ENCODE measurements around the gene METTL6. TPM values are rescaled to one million over a fixed set of nuclear protein-coding genes. Genes with fewer than 3 reads are reported as not detected.

METTL6 gene
- total and polyA plus RNA-seq, 11 donors: 5.7 to 15.6 (median 10.5) TPM

- WGBS, 4 donors: 91 to 94% (median 93%) methylated on average over 4 of the region's 4 CpGs
- Histone ChIP-seq H3K4me1 (peaks cover 0 to 28% (median 4%) of the 10 kb centered on the region in 12 donors), H3K27ac (peak overlapping the region in 1 of 12 donors; percentile 35), H3K36me3 (peaks cover 12 to 97% (median 87%) of the 10 kb centered on the region in 9 donors), H3K27me3 (no peaks in the 10 kb centered on the region), H3K4me3 (no peak overlapping the region), H3K9me3 (no peaks in the 10 kb centered on the region)
- DNase-seq (no peak), ATAC-seq (no peak)
- TF ChIP-seq, protein P1, sequence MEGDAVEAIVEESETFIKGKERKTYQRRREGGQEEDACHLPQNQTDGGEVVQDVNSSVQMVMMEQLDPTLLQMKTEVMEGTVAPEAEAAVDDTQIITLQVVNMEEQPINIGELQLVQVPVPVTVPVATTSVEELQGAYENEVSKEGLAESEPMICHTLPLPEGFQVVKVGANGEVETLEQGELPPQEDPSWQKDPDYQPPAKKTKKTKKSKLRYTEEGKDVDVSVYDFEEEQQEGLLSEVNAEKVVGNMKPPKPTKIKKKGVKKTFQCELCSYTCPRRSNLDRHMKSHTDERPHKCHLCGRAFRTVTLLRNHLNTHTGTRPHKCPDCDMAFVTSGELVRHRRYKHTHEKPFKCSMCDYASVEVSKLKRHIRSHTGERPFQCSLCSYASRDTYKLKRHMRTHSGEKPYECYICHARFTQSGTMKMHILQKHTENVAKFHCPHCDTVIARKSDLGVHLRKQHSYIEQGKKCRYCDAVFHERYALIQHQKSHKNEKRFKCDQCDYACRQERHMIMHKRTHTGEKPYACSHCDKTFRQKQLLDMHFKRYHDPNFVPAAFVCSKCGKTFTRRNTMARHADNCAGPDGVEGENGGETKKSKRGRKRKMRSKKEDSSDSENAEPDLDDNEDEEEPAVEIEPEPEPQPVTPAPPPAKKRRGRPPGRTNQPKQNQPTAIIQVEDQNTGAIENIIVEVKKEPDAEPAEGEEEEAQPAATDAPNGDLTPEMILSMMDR (IDR thresholded peaks at IDR 0.05): no peak
- TF ChIP-seq POLR2A (IDR thresholded peaks at IDR 0.05): no peak
- intact Hi-C loops (cut with DNase I): no loop called here
Observed at GRCh38 chr3:15438983-15439382, 11.6 kb upstream of the METTL6 start.

DNA sequence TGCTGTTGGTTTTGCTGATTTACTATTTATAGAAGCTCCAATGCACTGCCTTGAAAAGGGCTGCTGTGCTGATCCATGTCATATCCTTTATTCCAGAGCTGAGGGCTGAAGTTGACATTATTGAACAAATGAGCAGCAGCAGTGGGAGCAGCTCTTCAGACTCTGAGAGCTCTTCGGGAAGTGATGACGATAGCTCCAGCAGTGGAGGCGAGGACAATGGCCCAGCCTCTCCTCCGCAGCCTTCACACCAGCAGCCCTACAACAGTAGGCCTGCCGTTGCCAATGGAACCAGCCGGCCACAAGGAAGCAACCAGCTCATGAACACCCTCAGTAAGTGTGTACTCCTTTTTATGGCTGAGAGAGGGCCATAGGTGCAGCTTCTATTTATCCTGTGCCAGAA is 8.9 kb upstream of the METTL6 start:
- Histone ChIP-seq H3K9me3 (no peaks in the 10 kb centered on the region), H3K36me3 (peaks cover 12 to 100% (median 94%) of the 10 kb centered on the region in 9 donors), H3K4me3 (no peak overlapping the region), H3K4me1 (peaks cover 0 to 32% (median 6%) of the 10 kb centered on the region in 12 donors), H3K27ac (no peak overlapping the region), H3K27me3 (no peaks in the 10 kb centered on the region)
- intact Hi-C loops (cut with DNase I): no loop called here
- TF ChIP-seq, protein P1 (IDR thresholded peaks at IDR 0.05): no peak
- TF ChIP-seq POLR2A (IDR thresholded peaks at IDR 0.05): no peak
- DNase-seq: no peak
- no peak for ATAC-seq
- 86 to 95% (median 91%) methylated on average over 6 of the region's 6 CpGs for WGBS, 4 donors

DNA sequence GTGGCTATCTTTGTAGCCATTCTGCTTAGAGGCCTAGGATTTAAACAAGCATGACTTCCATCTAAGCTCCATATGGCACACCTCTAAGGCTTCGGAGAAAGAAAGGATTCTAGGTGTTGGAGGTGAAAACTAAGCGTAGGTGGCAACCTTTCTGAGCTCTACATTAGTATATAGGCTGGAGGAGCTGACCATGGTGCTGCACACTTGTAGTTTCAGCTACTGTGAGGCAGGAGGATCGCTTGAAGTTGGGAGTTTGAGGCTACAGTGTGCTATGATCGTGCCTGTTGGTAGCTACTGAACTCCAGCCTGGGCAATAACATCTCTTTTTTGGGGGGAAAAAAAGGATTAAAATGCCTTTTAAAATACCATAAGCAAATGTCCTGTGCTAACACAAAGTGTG is 7.4 kb upstream of the METTL6 start:
- Histone ChIP-seq H3K27me3 (no peaks in the 10 kb centered on the region), H3K4me1 (peaks cover 0 to 35% (median 9%) of the 10 kb centered on the region in 12 donors), H3K36me3 (peaks cover 12 to 98% (median 94%) of the 10 kb centered on the region in 9 donors), H3K27ac (no peak overlapping the region), H3K9me3 (no peaks in the 10 kb centered on the region), H3K4me3 (no peak overlapping the region)
- TF ChIP-seq, protein P1 (IDR thresholded peaks at IDR 0.05): no peak
- no peak for TF ChIP-seq POLR2A (IDR thresholded peaks at IDR 0.05)
- intact Hi-C loops (cut with DNase I): loop anchor here in 1 of 10 donors (5.0 kb wide), 1 partner anchor 123 kb away; no protein-coding TSS in a partner anchor
- WGBS, 4 donors: 90 to 97% (median 94%) methylated on average over 4 of the region's 4 CpGs
- ATAC-seq: no peak
- no peak for DNase-seq

GRCh38 chr3:15433531-15433930 is 6.2 kb upstream of the METTL6 start:
- TF ChIP-seq, protein P1 (IDR thresholded peaks at IDR 0.05): no peak
- no peak for TF ChIP-seq POLR2A (IDR thresholded peaks at IDR 0.05)
- H3K27ac ChIP-seq: no peak overlapping the region
- intact Hi-C loops (cut with DNase I): loop anchor here in 1 of 10 donors (5.0 kb wide), 1 partner anchor 124 kb away; no protein-coding TSS in a partner anchor
- H3K27me3 ChIP-seq: no peaks in the 10 kb centered on the region
- no peak for DNase-seq
- 82 to 95% (median 87%) methylated on average over 1 of the region's 1 CpG for WGBS, 4 donors
- H3K36me3 ChIP-seq: peaks cover 12 to 90% (median 82%) of the 10 kb centered on the region in 9 donors
- H3K9me3 ChIP-seq: no peaks in the 10 kb centered on the region
- no peak overlapping the region for H3K4me3 ChIP-seq
- H3K4me1 ChIP-seq: peaks cover 0 to 47% (median 19%) of the 10 kb centered on the region in 12 donors
- no peak for ATAC-seq

All from heart left ventricle (tissue), 16 donors.